ENCODE data around the gene CYP19A1.

DNA sequence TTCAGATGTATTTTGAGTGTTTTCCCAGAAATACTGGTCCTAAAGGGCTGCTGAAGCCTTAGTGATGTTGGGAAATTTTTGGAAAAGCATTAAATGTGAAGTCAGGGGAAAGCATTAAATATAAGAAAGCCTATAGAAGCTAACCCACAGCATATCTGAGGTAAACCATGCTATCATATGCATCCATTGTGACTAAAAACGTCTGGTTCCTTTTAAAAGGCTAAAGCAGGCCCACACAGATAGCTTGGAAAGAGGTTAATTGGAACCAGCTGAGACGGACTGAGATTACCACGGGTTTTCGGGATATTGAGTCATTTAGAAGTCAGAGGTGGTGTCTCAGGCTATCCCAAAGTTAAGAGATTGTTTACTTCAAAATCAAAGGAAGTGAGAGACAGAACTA is 78.2 kb downstream of the CYP19A1 start:
- TF ChIP-seq POLR2A (IDR thresholded peaks at IDR 0.05) = no peak
- TF ChIP-seq, protein P1, sequence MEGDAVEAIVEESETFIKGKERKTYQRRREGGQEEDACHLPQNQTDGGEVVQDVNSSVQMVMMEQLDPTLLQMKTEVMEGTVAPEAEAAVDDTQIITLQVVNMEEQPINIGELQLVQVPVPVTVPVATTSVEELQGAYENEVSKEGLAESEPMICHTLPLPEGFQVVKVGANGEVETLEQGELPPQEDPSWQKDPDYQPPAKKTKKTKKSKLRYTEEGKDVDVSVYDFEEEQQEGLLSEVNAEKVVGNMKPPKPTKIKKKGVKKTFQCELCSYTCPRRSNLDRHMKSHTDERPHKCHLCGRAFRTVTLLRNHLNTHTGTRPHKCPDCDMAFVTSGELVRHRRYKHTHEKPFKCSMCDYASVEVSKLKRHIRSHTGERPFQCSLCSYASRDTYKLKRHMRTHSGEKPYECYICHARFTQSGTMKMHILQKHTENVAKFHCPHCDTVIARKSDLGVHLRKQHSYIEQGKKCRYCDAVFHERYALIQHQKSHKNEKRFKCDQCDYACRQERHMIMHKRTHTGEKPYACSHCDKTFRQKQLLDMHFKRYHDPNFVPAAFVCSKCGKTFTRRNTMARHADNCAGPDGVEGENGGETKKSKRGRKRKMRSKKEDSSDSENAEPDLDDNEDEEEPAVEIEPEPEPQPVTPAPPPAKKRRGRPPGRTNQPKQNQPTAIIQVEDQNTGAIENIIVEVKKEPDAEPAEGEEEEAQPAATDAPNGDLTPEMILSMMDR (IDR thresholded peaks at IDR 0.05) = no peak

Data from esophagus squamous epithelium (tissue), 4 donors.